HG03025 (cell line): ENCODE data around the gene ST14.

ENCODE experiments used
- ATAC-seq: cut with Tn5 transposase; IDR thresholded peaks from one replicate; pipeline ENCODE4 v1.9.1; 2021; ENCODE audit warnings: mild to moderate bottlenecking, moderate library complexity; ENCODE audit not compliant: unreplicated experiment, low FRiP score

Gene ST14

DNA sequence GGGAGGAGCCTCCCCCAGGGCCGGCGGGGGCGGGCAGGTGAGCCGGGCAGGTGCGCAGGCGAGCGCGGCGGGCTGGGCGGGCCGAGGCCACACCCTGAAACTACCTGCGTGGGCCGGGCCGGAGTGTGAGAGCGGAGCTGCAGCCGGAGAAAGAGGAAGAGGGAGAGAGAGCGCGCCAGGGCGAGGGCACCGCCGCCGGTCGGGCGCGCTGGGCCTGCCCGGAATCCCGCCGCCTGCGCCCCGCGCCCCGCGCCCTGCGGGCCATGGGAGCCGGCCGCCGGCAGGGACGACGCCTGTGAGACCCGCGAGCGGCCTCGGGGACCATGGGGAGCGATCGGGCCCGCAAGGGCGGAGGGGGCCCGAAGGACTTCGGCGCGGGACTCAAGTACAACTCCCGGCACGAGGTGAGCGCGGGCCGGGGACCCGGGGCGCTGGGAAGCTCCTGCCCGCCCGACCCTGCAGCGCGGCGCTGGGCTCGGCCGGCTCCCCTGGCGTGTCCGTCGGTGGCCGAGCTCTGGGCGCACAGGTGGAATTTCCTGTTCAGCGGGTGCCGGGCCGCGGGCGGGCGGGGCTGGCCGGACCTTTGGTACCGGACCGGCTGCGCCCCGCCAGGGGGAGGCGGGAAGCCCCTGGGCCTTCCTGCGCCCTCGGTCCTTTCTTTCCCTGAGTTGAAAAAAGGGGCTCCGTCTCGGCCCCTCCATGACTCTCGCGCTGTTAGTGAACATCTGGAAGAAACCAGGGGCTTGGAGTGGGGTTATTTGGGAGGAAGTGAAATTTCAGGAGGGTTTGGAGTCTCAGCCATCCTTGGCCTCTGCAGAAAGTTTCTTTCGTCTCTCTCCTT, at the start of gene ST14:
ST14 (plus strand) TSS at position 126 of the 841 bp plus-strand sequence; CDS start at position 324, 198 bp downstream.
- ATAC-seq = no peak

DNA sequence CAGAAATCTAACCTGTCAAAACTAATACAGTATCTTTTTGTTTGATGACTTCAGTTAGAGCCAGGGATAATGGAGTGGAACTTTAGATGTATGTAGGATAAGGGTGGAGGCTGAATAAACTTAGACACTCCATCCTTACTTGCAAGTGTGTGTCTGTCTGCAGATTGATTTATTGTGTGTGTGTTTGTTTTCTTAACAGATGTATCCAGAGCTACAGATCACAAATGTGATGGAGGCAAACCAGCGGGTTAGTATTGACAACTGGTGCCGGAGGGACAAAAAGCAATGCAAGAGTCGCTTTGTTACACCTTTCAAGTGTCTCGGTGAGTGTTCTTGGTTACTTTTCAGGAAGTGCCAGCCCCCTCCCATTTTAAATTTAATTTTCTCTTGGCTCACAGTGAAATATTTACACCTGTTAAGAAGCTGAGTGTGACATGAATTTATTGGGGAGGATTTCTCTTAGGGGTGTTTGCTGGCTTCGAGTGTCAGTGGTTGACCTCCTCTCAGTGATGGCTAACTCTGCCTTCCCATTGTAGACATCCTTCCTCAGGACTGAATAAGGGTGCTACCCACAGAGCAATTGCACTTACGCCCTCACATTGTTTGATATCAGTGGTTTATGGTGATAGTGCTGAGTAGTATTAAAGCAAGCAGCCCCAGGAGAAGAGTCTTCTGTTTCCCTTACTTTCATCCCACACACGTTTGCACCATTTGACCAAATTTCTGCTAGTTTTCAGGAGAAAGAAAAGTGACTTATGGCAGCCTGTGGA, 49.1 kb upstream of the ST14 start:
- ATAC-seq = no peak

DNA sequence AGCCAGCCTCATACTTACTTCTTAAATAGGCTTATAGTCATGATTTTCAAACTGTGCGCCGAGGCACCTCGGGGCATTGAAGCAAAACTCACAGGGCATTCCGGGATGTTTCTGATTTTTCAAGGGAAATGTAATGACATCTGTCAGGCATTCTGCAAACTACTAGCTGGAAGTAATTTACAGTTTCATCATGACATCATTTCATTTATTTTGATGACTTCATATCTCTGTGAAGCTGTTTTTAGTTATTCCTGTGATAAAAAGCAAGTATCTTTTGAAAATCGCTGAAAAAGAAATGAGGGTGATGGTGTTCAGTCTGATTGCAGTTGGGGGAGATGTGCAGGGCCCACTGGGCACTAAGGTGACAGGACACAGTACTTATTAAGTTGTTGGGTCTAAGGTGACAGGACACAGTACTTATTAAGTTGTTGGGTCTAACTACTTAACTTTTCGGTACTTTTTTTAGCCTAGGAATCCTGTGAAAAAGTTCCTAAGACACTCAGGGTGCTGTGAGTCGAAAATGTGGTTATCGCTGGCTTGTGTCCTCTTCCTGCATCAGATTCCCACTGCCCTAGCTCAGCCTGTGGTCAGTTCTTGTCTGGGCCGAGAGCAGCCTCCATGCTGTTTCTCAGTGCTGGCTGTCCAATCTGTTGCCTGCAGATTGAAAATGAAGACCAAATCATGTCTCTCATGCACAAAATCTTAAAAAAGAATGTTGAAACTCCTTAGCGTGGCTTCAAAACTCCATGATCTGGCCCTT, 47.3 kb upstream of the ST14 start:
- ATAC-seq = no peak

DNA sequence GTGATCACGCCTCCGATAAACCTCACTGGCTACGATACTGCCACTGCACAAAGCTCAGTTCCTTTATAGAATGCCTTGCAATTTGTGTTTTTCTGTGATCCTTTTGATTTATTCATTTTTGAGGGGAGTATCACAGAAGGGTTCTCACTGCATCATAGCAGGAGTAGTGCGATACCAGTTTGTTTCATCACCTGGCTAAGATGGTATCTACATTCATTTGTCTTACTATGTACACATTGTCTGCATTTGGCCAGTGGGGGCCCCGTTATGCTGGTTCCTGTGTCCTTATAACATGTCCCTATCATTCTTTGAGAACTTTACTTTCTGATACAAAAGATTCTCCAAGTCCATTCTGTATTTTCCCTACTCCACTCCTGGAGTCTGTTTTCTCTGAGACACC, 45.3 kb upstream of the ST14 start:
- ATAC-seq = no peak

DNA sequence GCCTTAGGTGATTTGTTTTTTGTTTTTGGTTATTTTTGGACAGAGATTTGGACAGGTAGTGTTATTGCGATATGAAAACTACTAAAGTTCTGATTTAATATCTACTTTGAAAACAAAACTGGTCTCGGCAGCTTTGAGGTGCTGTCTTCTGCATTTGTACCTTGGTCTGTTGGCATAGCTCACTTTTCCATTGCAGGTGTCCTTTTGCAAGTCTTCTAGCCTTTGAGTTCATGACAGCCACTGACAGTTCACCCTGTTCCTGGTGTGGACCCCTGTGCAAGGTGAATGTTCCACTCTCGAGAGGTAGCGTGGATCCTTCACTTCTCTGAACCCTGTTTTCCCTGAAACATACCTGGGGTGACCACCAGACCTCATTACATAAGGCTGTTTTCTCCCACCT, 44.9 kb upstream of the ST14 start:
- no peak for ATAC-seq

DNA sequence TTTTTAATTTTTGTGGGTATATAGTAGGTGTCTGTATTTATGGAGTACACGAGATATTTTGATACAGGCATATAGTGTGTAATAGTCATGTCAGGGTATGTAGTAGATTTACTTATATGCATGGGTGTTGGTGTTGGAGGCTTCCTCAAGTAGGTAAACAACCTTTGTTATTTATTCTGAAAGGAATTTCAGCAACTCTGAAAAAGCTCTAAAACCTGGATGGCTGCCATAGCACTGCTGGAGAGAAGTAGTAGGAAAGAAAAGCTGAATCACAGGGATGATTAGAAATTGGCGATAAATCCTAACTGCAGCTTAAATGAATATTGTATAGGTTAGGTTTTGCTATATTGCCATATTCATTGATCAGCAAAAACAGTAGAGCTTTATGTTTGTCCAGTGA, 44.4 kb upstream of the ST14 start:
- ATAC-seq = no peak

DNA sequence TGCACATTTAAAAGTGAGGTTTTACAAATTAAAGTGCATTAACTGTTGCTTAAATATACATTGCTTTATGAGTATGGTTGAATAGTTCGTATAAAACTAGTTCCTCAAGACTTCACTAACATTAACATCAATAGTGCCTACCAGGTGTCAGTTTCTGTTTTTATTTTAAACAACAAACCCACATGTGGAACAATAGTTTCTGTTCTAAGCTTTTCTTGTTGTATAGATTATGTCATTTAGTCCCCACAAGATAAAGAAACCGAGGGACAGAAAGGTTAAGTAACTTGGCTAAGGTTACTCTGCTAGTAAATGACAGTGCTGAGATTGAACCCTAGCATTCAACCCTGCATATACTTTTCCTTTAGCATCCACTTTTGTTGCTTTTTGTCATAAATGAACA, 41.4 kb upstream of the ST14 start:
- ATAC-seq = peak; percentile 87

DNA sequence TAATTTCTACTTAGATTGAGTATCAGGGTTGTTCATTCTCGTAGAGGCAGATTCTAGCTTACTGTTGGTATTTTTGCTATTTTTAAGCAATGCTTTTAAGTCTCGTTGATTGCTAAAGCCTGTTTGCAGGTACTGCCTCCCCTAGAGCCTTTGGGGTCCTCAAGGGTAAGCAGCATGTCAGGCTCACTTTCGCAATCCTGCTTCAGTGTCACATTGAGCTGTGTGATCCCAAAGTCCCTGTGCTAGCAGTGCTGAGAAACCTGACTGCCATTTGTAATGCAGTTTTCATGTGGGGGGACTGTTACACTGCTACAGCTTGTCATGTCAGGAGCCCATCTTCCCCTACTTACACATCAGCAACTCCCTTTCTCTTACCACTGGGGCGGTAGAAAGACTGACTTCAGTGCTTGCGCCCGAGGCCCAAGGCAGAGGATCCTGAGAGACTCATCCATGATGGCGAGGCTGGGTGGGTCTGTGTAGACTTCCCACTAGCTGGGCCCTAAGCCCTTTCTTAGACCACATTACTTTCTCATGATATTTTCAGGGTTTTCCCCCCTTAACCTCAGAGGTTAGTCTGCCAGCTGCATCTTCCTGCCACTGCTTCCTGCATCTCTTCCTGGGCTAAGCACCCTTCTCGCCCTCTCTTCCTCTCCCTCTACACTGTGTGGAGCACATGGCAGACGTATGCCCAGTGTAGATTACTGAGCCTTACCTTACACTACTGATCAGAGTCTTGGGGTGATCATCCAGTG, 40.8 kb upstream of the ST14 start:
- ATAC-seq = peak; percentile 40

DNA sequence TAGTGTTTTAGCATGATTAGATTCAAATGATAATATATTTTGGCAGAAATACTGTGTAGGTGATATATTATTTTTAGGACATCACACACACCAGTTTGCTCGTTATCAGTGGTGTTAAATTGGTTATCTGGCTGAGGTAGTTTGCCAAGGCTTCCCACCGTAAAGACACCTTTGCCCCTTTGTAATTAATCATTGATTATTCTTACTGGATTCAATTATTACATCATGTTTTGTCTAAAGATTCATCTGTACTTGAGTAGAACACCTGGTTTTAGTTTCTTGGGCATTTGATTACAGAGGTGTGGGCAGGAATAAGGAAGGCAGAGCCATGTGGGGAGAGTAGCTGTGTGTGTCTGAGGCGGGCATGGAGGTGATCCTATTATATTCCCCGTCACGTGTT, 39.5 kb upstream of the ST14 start:
- no peak for ATAC-seq

DNA sequence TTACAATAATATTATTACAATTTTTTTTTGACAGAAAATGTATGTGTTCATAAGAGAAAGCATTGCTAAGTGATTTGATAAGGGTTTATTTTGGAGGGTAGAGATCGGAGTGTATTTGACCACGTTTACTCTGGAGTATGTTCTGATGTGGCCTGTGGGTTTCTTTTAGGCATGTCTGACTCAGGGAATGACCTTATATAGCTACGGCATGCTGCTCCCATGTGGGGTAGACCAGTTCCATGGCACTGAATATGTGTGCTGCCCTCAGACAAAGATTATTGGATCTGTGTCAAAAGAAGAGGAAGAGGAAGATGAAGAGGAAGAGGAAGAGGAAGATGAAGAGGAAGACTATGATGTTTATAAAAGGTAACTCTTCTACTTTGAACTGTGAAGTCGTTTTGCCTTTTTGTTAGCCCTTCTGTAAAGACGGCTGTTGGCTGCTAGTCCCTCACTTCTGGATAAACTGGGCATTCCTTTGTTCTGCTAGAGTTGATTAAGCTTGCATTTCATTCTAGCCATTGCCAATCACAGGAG, 38.1 kb upstream of the ST14 start:
- no peak for ATAC-seq

DNA sequence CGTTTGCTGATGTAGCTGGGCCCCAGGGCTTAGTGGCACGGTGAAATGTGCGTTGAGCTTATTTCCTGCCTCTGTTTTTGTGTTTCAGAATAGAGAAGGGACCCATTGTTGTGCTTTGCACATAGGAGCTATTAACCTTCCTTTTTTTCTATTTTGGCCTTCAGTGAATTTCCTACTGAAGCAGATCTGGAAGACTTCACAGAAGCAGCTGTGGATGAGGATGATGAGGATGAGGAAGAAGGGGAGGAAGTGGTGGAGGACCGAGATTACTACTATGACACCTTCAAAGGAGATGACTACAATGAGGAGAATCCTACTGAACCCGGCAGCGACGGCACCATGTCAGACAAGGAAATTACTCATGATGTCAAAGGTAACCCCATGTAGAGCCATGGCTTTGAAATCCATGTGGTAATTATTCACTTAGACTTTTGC, 37.4 kb upstream of the ST14 start:
- ATAC-seq = no peak

DNA sequence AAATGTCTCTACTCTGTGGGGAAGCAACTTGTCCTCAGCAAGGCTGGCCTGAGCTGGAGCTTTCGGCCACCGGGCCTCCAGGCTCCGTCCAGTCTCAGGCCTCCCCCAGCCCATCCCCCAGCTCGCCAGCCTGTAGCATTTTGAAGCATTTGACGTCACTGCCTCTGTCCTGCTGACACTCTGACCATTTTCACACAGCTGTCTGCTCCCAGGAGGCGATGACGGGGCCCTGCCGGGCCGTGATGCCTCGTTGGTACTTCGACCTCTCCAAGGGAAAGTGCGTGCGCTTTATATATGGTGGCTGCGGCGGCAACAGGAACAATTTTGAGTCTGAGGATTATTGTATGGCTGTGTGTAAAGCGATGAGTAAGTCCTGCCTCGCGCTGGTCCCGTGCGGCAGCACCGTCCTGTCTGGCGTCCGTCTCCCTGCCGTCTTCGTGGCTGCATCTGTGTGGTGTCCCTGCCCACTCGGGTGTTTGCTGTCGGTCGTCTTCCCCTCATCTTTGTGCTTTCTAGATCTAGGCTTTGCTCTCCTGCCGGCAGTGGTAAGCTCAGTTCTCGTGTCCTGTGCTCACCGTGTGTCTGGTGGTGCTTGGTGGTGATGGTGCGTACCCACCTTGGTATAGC, 36.1 kb upstream of the ST14 start:
- no peak for ATAC-seq

DNA sequence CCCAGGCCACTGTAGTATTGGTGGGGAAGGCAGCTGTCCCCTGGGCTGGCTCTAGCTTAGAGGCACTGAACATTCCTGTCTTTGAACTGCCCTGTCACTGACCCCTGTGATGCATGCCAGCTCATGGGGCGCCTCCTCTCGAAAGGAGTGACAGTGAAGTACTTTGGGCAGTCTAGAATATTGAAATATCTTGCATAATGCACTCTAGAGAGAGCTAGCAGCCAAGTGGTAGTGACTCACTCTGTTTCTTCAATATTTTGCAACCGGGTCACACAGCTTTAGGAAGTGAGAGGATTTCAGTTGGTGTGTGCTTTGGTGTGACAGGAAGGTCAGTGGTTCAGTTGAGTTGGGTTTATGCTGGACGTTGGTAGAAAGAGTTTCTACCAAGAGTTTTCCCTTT, 35.5 kb upstream of the ST14 start:
- ATAC-seq = no peak

DNA sequence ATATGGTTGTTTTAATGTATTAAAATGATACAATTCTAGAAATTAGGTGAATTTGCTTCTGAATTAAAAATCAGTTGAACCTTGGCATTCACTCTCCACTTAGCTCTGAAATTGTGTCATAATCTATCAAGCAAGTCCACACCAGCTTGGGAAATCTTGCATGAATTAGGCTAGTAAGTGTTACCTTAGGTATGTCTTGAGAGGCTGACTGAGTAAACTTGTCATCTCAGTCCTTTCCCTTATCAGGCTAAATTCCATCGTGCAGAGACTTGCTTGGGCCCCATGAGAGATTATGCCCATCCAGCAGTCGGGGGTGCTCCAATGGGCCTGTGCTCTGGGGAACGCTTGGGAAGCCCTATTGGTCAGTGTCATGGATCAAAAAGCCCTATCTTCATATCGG, 33.9 kb upstream of the ST14 start:
- ATAC-seq = no peak

DNA sequence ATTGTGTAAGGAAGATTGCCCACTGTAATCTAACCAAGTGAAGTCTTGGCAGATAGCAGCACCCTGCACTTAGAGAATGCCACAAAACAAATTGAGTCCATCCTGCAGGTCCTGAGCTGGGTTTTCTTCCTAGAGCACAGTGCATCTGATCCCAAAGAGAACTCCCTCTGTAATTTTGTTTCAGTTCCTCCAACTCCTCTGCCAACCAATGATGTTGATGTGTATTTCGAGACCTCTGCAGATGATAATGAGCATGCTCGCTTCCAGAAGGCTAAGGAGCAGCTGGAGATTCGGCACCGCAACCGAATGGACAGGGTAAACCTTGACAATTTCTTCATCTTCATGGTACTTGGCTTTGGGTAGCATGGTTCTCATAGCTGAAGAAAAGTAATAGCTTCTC, 33.1 kb upstream of the ST14 start:
- no peak for ATAC-seq

DNA sequence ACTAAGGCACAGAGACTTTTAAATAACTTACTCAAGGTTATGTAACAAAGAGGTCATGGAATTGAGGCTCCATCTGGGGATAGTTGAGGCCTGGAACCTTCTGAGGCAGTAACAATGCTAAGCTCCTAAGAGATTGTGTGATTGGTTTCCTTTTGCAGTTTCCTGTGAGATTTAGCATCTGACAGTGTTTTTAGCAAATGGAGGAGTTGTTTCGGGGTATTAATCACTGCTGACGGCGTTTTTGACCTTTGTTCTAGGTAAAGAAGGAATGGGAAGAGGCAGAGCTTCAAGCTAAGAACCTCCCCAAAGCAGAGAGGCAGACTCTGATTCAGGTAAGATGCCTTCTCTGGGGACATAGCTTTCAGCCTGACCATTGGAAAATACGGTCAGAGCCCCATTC, 32.1 kb upstream of the ST14 start:
- no peak for ATAC-seq

DNA sequence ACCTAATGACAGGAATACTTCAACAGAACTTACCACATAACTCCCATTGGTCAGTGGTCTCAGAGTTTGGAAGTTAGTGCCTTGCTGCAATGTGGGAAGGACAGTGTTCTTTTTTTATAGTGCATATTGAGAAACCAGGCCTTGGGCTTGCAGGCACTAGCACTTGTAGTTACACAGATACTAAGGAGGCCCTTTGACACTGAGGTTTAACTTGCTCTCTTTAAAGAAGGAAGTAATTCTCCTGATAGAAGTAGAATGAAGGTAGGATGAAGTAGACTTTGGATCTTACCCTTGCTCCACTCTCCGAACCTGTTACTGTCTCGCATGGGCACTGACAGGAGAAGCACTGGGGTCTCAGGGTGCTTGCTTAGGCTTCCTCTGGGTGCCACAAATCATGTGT, 31.0 kb upstream of the ST14 start:
- ATAC-seq = no peak

DNA sequence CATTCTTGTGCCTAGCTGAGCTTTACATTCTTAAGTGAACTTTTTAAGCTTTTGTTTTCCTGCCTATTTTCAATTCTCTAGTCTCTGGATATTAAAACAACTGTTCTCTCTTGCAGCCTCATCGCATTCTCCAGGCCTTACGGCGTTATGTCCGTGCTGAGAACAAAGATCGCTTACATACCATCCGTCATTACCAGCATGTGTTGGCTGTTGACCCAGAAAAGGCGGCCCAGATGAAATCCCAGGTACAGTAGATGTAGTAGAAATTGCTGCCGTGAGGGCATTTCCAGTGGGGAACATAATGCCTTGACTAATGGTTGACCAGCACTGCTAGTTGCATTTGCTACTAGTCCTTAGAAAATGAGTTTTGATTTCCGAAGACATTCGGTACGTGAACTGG, 29.7 kb upstream of the ST14 start:
- no peak for ATAC-seq

DNA sequence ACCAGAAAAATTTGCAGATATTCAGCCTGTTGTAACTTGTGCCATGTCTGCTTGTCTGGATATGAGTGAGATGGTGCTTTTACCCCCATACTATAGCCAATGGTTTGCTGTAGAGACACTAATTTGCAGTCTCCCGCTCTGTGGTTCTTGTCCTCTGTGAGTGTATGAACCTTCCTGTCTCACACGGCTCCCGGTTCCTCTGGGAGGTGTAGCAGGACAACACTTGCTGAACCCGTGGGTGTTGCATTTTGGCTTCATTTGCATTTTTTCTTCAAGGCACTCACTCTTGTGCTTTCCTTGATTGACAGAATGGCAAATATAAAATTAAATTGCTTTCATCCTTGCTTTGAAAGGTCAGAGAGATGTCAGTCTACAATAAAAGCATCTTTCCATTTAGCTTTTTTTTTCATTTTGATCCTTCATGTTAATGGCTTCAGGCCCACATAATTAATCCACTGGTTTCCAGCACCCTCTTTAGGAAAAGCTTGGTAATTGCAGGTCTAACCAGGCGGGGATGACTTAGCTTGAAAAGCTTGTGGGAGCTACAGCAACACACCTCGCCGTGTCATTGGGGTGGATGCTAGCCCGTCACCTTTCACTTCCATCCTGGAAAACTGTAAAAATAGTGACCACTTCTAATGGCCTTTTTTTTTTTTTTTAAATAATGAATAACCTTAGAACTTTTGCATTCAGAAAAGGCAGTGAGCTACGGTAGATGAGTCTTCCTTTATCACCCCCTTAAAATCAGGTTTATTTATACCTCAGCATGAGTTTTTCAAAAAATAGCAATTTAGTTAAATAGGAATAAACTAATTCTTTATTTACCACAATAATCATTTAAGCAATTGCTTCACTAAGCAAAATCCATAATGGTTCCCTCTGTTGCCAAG, 27.4 kb upstream of the ST14 start:
- no peak for ATAC-seq
